ENCODE results near the gene CDKAL1. TPM values are rescaled to one million over a fixed set of nuclear protein-coding genes. Genes with fewer than 3 reads are reported as not detected.

The CDKAL1 gene
- total and polyA plus RNA-seq, 2 of the 13 experiments (the other 11 are each of a cell fraction or from before 2014, with no cell fraction given): 9.5 to 27.7 TPM

DNA sequence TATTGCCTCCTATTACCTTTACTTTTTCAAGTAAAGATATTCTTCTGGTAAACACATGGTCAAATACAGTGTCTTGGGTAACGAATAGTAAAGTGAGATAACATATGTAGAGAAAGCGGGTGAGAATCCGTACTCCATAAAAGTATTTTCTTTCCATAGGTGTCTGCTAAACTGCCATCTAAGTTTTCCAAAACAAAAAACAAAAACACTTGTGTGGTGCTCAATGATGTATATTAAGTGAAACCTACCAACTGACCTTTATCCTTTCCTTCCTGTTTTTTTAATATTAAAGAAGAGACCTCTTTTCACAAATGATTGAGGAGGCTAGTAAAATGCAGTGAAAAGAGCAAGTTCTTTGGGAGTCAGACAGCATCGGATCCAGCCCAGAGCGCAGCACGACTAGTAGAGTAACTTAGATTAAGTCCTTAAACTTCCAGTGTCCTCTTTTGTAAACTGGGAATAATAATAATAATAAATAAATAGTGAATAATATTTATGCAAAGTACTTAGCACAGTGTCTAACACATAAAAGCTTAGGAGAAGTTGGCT is 437 bp upstream of the CDKAL1 start:
- peak overlapping the region; percentile 86 for H3K9ac ChIP-seq (ENCODE audit: insufficient read depth, low read depth, low read length)
- 46% methylated on average over 6 of the region's 6 CpGs for WGBS (ENCODE audit: low lambda C conversion rate)
- ChIA-PET CTCF (ENCODE audit: low intra/inter-chr PET ratio, low total read pairs) (no interaction called here), POLR2A (interaction anchor here (2.0 kb wide), 1 partner anchor 130 kb away, joined by 7 read pairs; no protein-coding TSS in a partner anchor)
- no peaks in the 10 kb centered on the region; a peak in 1 of 5 replicates for H3K36me3 ChIP-seq (replicated peaks in 1 of 2; ENCODE audit: control insufficient read depth in 1 of 2, insufficient read depth in 2 of 2, low read length in 2 of 2)
- peak overlapping the region; percentile 84 to 91 (median 86) for H3K4me3 ChIP-seq (replicated peaks in 1 of 3; ENCODE audit: insufficient read depth in 1 of 3, low read depth in 2 of 3, low read length in 3 of 3)
- FAIRE-seq (peak; percentile 12), DNase-seq (ENCODE audit: low spot score) (no peak), ATAC-seq (no peak)
- H2AFZ ChIP-seq (ENCODE audit: low read length): peak overlapping the region; percentile 91
- peaks cover 0 to 5% of the 10 kb centered on the region in 2 experiments; a peak in 1 of 5 replicates for H3K27me3 ChIP-seq (ENCODE audit: control insufficient read depth in 1 of 2, insufficient read depth in 2 of 2, low read length in 2 of 2)
- BruUV-seq (replicated peaks): TSS peak; percentile 94
- H3K79me2 ChIP-seq (ENCODE audit: insufficient read depth, low read length): peaks cover 28% of the 10 kb centered on the region
- H3K4me1 ChIP-seq (ENCODE audit: insufficient read depth, low read length): peaks cover 30% of the 10 kb centered on the region
- H3K9me3 ChIP-seq (ENCODE audit: low read length): no peaks in the 10 kb centered on the region
- intact Hi-C loops (cut with micrococcal nuclease; ENCODE audit: unreplicated experiment) (loop anchor here (1.0 kb wide), 1 partner anchor 133 kb away; the partner anchor contains the start of gene E2F3), in situ Hi-C loops (cut with HindIII; ENCODE audit: extremely low pct_ligation_motif_present, low pct_unique_long_range_greater_than_20kb) (no loop called here)
- peak overlapping the region; percentile 84 for H3K27ac ChIP-seq (ENCODE audit: extremely low read length, insufficient read depth, low read length)
- TF ChIP-seq PAWR (CRISPR knock-in tag; IDR thresholded peaks at IDR 0.05; ENCODE audit: borderline replicate concordance): no peak
- TF ChIP-seq, protein P1, sequence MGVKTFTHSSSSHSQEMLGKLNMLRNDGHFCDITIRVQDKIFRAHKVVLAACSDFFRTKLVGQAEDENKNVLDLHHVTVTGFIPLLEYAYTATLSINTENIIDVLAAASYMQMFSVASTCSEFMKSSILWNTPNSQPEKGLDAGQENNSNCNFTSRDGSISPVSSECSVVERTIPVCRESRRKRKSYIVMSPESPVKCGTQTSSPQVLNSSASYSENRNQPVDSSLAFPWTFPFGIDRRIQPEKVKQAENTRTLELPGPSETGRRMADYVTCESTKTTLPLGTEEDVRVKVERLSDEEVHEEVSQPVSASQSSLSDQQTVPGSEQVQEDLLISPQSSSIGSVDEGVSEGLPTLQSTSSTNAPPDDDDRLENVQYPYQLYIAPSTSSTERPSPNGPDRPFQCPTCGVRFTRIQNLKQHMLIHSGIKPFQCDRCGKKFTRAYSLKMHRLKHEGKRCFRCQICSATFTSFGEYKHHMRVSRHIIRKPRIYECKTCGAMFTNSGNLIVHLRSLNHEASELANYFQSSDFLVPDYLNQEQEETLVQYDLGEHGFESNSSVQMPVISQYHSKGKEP (CRISPR knock-in tag; IDR thresholded peaks at IDR 0.05): 0 out of 2 replicates have a peak, but pooled peaks have one; percentile 3
- no peak for TF ChIP-seq REXO4 (CRISPR knock-in tag; IDR thresholded peaks at IDR 0.05; ENCODE audit: borderline replicate concordance)
- no peak for TF ChIP-seq PCBP2 (optimal IDR thresholded peaks at IDR 0.05; ENCODE audit: low read depth, low read length, poor library complexity, severe bottlenecking)
- TF ChIP-seq ZNF296 (CRISPR knock-in tag; conservative IDR thresholded peaks at IDR 0.05): no peak
- TF ChIP-seq TARDBP (CRISPR knock-in tag; IDR thresholded peaks at IDR 0.05): no peak
- TF ChIP-seq ZKSCAN8 (CRISPR knock-in tag; IDR thresholded peaks at IDR 0.05; ENCODE audit: borderline replicate concordance): no peak
- TF ChIP-seq, protein P2, sequence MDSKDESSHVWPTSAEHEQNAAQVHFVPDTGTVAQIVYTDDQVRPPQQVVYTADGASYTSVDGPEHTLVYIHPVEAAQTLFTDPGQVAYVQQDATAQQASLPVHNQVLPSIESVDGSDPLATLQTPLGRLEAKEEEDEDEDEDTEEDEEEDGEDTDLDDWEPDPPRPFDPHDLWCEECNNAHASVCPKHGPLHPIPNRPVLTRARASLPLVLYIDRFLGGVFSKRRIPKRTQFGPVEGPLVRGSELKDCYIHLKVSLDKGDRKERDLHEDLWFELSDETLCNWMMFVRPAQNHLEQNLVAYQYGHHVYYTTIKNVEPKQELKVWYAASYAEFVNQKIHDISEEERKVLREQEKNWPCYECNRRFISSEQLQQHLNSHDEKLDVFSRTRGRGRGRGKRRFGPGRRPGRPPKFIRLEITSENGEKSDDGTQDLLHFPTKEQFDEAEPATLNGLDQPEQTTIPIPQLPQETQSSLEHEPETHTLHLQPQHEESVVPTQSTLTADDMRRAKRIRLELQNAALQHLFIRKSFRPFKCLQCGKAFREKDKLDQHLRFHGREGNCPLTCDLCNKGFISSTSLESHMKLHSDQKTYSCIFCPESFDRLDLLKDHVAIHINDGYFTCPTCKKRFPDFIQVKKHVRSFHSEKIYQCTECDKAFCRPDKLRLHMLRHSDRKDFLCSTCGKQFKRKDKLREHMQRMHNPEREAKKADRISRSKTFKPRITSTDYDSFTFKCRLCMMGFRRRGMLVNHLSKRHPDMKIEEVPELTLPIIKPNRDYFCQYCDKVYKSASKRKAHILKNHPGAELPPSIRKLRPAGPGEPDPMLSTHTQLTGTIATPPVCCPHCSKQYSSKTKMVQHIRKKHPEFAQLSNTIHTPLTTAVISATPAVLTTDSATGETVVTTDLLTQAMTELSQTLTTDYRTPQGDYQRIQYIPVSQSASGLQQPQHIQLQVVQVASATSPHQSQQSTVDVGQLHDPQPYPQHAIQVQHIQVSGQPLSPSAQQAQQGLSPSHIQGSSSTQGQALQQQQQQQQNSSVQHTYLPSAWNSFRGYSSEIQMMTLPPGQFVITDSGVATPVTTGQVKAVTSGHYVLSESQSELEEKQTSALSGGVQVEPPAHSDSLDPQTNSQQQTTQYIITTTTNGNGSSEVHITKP (CRISPR knock-in tag; IDR thresholded peaks at IDR 0.05; ENCODE audit: low read depth): no peak
- no peak for TF ChIP-seq ADNP (CRISPR knock-in tag; IDR thresholded peaks at IDR 0.05)
- TF ChIP-seq, protein P3, sequence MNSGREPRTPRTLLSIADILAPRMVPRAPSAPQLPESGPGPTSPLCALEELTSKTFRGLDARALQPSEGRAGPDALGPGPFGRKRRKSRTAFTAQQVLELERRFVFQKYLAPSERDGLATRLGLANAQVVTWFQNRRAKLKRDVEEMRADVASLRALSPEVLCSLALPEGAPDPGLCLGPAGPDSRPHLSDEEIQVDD (CRISPR knock-in tag; IDR thresholded peaks at IDR 0.05; ENCODE audit: borderline replicate concordance): no peak
- TF ChIP-seq, protein P4, sequence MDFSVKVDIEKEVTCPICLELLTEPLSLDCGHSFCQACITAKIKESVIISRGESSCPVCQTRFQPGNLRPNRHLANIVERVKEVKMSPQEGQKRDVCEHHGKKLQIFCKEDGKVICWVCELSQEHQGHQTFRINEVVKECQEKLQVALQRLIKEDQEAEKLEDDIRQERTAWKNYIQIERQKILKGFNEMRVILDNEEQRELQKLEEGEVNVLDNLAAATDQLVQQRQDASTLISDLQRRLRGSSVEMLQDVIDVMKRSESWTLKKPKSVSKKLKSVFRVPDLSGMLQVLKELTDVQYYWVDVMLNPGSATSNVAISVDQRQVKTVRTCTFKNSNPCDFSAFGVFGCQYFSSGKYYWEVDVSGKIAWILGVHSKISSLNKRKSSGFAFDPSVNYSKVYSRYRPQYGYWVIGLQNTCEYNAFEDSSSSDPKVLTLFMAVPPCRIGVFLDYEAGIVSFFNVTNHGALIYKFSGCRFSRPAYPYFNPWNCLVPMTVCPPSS (IDR thresholded peaks at IDR 0.05): no peak
- no peak for TF ChIP-seq TCF7 (IDR thresholded peaks at IDR 0.05; ENCODE audit: low read depth)
- TF ChIP-seq, protein P5, sequence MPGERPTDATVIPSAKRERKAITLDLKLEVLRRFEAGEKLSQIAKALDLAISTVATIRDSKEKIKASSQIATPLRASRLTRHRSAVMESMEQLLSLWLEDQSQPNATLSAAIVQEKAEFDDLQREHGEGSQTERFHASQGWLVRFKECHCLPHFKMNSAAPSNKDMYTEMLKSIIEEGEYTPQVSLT (CRISPR knock-in tag; IDR thresholded peaks at IDR 0.05; ENCODE audit: borderline replicate concordance, low read depth): no peak
- 0 out of 2 replicates have a peak, but pooled peaks have one; percentile 18 for TF ChIP-seq RFXANK (CRISPR knock-in tag; IDR thresholded peaks at IDR 0.05)
- TF ChIP-seq, protein P6, sequence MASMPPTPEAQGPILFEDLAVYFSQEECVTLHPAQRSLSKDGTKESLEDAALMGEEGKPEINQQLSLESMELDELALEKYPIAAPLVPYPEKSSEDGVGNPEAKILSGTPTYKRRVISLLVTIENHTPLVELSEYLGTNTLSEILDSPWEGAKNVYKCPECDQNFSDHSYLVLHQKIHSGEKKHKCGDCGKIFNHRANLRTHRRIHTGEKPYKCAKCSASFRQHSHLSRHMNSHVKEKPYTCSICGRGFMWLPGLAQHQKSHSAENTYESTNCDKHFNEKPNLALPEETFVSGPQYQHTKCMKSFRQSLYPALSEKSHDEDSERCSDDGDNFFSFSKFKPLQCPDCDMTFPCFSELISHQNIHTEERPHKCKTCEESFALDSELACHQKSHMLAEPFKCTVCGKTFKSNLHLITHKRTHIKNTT (CRISPR knock-in tag; IDR thresholded peaks at IDR 0.05): no peak
- no peaks in the 10 kb centered on the region for H4K20me1 ChIP-seq (ENCODE audit: insufficient read depth, low read length)
- H3K4me2 ChIP-seq (ENCODE audit: low read depth, low read length): peak overlapping the region; percentile 74
